ENCODE measurements around the gene ZEB2.

DNA sequence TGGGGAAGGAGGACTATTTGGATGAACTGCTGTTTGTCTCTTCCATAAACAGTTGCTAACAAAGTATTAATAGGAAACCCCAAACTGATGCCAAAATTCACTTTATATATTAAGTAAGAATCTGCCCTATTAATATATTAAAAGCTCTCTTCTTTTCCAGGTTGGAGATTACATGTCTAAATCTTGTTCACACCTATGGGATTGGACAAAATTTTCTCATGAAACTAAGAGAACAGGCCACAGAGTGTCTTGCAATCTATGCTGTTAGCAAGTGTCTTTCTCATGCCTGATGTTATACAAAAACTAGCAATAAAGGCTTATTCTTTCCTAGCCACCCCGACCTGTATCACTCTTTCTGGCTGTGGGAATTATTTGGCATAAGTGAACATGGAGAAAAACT is 18.3 kb downstream of the ZEB2 start:
- TF ChIP-seq POLR2AphosphoS5 (IDR thresholded peaks at IDR 0.05; ENCODE audit: low read depth, low read length): no peak
- TF ChIP-seq, protein P1, sequence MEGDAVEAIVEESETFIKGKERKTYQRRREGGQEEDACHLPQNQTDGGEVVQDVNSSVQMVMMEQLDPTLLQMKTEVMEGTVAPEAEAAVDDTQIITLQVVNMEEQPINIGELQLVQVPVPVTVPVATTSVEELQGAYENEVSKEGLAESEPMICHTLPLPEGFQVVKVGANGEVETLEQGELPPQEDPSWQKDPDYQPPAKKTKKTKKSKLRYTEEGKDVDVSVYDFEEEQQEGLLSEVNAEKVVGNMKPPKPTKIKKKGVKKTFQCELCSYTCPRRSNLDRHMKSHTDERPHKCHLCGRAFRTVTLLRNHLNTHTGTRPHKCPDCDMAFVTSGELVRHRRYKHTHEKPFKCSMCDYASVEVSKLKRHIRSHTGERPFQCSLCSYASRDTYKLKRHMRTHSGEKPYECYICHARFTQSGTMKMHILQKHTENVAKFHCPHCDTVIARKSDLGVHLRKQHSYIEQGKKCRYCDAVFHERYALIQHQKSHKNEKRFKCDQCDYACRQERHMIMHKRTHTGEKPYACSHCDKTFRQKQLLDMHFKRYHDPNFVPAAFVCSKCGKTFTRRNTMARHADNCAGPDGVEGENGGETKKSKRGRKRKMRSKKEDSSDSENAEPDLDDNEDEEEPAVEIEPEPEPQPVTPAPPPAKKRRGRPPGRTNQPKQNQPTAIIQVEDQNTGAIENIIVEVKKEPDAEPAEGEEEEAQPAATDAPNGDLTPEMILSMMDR (IDR thresholded peaks at IDR 0.05): no peak
- TF ChIP-seq, protein P2, sequence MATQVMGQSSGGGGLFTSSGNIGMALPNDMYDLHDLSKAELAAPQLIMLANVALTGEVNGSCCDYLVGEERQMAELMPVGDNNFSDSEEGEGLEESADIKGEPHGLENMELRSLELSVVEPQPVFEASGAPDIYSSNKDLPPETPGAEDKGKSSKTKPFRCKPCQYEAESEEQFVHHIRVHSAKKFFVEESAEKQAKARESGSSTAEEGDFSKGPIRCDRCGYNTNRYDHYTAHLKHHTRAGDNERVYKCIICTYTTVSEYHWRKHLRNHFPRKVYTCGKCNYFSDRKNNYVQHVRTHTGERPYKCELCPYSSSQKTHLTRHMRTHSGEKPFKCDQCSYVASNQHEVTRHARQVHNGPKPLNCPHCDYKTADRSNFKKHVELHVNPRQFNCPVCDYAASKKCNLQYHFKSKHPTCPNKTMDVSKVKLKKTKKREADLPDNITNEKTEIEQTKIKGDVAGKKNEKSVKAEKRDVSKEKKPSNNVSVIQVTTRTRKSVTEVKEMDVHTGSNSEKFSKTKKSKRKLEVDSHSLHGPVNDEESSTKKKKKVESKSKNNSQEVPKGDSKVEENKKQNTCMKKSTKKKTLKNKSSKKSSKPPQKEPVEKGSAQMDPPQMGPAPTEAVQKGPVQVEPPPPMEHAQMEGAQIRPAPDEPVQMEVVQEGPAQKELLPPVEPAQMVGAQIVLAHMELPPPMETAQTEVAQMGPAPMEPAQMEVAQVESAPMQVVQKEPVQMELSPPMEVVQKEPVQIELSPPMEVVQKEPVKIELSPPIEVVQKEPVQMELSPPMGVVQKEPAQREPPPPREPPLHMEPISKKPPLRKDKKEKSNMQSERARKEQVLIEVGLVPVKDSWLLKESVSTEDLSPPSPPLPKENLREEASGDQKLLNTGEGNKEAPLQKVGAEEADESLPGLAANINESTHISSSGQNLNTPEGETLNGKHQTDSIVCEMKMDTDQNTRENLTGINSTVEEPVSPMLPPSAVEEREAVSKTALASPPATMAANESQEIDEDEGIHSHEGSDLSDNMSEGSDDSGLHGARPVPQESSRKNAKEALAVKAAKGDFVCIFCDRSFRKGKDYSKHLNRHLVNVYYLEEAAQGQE (IDR thresholded peaks at IDR 0.05; ENCODE audit: insufficient read depth in 1 of 2, low read depth in 2 of 2, low read length in 1 of 2): no peak

Measured in Panc1 (cell line).